Chondrocyte (in vitro differentiated cells): ENCODE results near the gene RPF1. TPM values are rescaled to one million over a fixed set of nuclear protein-coding genes. Genes with fewer than 3 reads are reported as not detected.
A peak's percentile ranks its signal among the peaks of the same experiment; 100 is the strongest.
"Not testable (repeated sequence)": the region's sequence is repeated elsewhere in the genome, so short reads cannot be mapped to it uniquely, and the experiment has no call there.

Experiments used
- DNase-seq: peaks from one replicate; pipeline ENCODE4 v3.0.0; 2021; ENCODE audit warnings: mixed read lengths, low spot score
- H3K27ac Mint-ChIP-seq: one replicate; pipeline ENCODE4 v1.8.0; 2021; ENCODE audit warnings: mild to moderate bottlenecking, moderate library complexity, mixed read lengths; ENCODE audit not compliant: unreplicated experiment
- H3K27me3 Mint-ChIP-seq: 2 replicates; pipeline ENCODE4 v1.8.0; 2021; ENCODE audit warnings: low read depth, mixed read lengths
- H3K36me3 Mint-ChIP-seq: 2 replicates; pipeline ENCODE4 v1.8.0; 2021; ENCODE audit warnings: low read depth, mixed read lengths
- H3K4me1 Mint-ChIP-seq: 2 replicates; pipeline ENCODE4 v1.8.0; 2021; ENCODE audit warnings: low read depth, mild to moderate bottlenecking, mixed read lengths
- H3K4me3 Mint-ChIP-seq: one replicate; pipeline ENCODE4 v1.8.0; 2021; ENCODE audit warnings: mild to moderate bottlenecking, moderate library complexity, mixed read lengths; ENCODE audit not compliant: unreplicated experiment
- H3K9me3 Mint-ChIP-seq: 2 replicates; pipeline ENCODE4 v1.8.0; 2021; ENCODE audit warnings: low read depth, mixed read lengths
- total RNA-seq: library from RNA; stranded (reverse); gene quantifications from 3 replicates; pipeline ENCODE4 v1.2.1, GENCODE V29; 2021
- TF ChIP-seq, protein P1 (sequence below): fragments of 200-600 bp; sonication (generic); IDR thresholded peaks from 2 replicates; pipeline ENCODE4 v1.5.0; 2021; ENCODE audit warnings: antibody characterized with exemption, mild to moderate bottlenecking, moderate library complexity

The RPF1 gene
- total RNA-seq, 1 donor from 2014 or later = 18.8 TPM

DNA sequence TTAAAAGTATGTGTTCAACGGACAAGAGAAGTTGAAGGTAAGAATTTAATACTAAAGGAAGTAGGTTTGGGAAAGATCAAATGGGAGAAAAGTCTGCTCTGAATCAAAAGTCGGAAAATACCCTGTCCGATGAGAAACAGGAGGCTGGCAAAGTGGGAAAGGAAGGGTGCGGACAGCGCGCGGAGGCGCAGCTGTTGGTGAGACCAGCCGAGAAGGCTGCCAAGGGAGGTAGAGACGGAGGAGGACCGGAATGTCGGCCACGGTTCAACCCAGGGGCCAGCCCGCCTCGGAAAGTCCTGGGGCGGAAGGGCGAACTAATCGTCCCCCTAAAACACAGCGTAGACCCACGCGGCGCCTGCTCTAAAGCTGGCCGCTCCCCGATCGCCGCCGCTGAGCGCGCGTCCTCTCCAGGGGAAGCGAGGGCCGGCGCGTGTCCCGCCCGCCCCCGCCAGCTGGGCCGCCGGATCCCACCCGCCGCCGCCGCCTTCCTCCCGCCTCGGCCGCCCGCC is 26.5 kb downstream of the RPF1 start:
- Mint-ChIP-seq H3K4me3 (peak overlapping the region; percentile 99), H3K36me3 (peaks cover 13% of the 10 kb centered on the region), H3K27ac (peak overlapping the region; percentile 100), H3K4me1 (peaks cover 55% of the 10 kb centered on the region), H3K27me3 (no peaks in the 10 kb centered on the region), H3K9me3 (peaks cover 12% of the 10 kb centered on the region)
- no peak for DNase-seq
- TF ChIP-seq, protein P1, sequence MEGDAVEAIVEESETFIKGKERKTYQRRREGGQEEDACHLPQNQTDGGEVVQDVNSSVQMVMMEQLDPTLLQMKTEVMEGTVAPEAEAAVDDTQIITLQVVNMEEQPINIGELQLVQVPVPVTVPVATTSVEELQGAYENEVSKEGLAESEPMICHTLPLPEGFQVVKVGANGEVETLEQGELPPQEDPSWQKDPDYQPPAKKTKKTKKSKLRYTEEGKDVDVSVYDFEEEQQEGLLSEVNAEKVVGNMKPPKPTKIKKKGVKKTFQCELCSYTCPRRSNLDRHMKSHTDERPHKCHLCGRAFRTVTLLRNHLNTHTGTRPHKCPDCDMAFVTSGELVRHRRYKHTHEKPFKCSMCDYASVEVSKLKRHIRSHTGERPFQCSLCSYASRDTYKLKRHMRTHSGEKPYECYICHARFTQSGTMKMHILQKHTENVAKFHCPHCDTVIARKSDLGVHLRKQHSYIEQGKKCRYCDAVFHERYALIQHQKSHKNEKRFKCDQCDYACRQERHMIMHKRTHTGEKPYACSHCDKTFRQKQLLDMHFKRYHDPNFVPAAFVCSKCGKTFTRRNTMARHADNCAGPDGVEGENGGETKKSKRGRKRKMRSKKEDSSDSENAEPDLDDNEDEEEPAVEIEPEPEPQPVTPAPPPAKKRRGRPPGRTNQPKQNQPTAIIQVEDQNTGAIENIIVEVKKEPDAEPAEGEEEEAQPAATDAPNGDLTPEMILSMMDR = no peak

DNA sequence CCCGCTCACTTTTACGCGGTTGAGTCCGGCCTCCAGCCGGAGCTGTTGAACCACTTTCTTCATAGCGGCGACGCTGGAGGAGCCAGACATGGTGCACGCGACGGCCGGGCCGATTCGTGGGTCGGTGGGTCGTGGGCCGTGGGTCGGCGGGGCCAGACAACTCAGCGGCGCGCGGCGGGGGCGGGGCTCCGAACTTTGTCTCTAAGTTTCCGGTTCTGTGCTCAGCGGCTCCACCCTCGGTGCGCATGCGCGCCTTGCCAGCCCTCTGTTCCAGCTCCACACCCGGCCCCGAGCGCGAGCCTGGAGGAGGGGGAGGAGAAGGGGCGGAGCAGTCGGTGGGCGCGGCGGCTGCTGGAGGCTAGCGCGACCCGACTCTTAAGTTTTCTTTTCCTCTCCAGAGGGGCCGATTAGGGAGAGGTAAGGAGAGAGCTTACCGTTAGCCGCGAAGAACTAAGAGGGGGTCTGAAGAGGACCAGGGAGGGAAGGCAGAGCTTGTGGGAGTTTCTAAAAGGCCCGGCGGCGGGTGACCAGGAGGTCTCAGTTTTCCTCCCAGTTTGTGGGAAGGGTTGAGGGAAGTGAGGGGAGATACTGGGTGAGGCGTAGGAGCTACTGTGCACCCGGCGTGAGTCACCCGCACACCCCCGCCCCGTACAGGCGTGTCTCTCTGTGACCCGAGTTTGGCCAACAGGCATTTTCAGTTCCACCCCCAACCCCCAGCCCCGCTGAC is 27.1 kb downstream of the RPF1 start, which contains the start of the genes GNG5 and SPATA1:
Gene GNG5 (minus strand): TSS at position 580 of the 727 bp plus-strand sequence. CDS start 490 bp downstream, at position 90.
Gene SPATA1 (plus strand): TSS at position 385 of the 727 bp plus-strand sequence. CDS start 9,974 bp downstream, outside the sequence.
- H3K27ac Mint-ChIP-seq = peak within 1 kb of the TSS; percentile 100
- peaks cover 49% of the 10 kb centered on the region for H3K4me1 Mint-ChIP-seq
- H3K36me3 Mint-ChIP-seq = peaks cover 13% of the 10 kb centered on the region
- TF ChIP-seq, protein P1 = peak; percentile 33
- H3K9me3 Mint-ChIP-seq = peaks cover 14% of the 10 kb centered on the region
- DNase-seq = peak; percentile 100
- H3K4me3 Mint-ChIP-seq = peak within 1 kb of the TSS; percentile 99
- no peaks in the 10 kb centered on the region for H3K27me3 Mint-ChIP-seq

DNA sequence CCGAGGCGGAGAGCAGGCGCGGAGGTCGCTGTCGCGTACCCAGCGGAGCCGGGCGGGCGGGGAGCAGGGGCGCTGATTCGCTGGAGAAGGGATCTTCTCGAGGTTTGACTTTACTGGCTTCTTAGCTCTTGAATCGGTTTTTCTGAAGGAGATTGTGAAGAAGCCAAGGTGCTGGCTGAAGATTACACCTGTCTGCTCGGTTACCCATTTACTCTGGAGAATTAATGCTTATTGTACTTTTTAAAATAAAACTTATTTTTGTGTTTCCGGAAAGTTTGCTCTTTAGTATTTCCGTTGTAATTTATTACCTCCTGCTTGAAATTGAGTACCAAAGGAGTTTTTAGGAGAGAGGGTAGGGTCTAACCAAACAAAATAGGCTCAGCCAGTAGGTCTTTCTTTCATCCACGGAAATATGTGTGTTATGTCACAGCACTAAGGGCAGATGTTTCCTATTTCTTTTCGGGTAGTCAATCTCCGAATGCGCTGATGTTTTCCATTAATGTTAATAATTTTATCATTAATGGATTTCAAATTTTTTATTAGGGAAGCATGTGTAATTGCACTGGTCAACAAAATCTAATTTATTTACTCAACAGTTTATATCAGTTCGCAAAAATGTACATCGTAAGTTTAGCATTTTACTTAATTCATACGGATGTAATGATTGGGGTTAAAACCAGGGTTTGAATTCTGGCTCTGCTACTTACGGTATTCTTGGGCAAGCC is 27.8 kb downstream of the RPF1 start:
- H3K4me3 Mint-ChIP-seq = peak overlapping the region; percentile 99

DNA sequence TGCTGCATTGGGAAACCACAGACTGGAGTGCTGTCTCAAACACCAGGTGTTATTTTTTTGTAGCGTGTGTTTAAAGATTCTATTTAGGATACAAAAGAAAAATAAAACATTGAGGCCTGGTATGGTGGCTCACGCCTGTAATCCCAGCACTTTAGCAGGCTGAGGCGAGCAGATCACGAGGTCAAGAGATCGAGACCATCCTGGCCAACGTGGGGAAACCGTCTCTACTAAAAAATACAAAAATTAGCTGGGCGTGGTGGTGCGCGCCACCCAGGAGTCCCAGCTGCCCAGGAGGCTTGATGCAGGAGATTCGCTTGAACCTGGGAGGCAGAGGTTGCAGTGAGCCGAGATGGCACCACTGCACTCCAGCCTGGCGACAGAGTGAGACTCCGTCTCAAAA is 28.8 kb downstream of the RPF1 start:
- H3K36me3 Mint-ChIP-seq, DNase-seq, H3K27me3 Mint-ChIP-seq, H3K4me3 Mint-ChIP-seq, H3K27ac Mint-ChIP-seq: not testable (repeated sequence)
- peaks cover 14% of the 10 kb centered on the region for H3K9me3 Mint-ChIP-seq
- H3K4me1 Mint-ChIP-seq = peaks cover 33% of the 10 kb centered on the region

More for the DNA sequence above, 27.8 kb downstream of the RPF1 start:
- Mint-ChIP-seq H3K36me3 (peaks cover 10% of the 10 kb centered on the region), H3K27me3 (no peaks in the 10 kb centered on the region), H3K9me3 (peaks cover 14% of the 10 kb centered on the region), H3K4me1 (peaks cover 41% of the 10 kb centered on the region), H3K27ac (peak overlapping the region; percentile 99)
- TF ChIP-seq, protein P1 = no peak
- no peak for DNase-seq

DNA sequence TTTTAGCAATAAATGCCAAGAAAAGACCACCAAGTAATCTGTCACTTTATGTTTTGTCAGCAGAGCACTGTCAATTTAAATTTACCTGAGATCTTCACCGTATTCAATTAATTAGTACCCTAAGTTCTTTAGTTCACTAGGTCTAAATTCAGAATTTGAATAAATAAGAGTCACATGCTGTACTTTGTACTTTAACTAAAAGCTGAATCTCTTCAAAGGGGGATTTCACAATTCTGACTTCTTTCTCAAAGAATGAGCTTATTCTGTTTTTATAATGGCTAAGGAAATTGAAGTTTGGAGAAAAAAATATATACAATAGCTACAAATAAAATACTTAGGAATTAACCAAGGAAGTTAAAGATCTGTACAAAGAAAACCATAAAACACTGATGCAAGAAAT is 29.4 kb downstream of the RPF1 start:
- Mint-ChIP-seq H3K4me3 (no peak overlapping the region), H3K9me3 (peaks cover 14% of the 10 kb centered on the region), H3K27me3 (no peaks in the 10 kb centered on the region), H3K4me1 (peaks cover 27% of the 10 kb centered on the region), H3K27ac (no peak overlapping the region), H3K36me3 (peaks cover 10% of the 10 kb centered on the region)
- DNase-seq = no peak
- TF ChIP-seq, protein P1 = no peak
